Stimulated activated CD8-positive, alpha-beta memory T cell treated with anti-CD3 and anti-CD28 coated beads, Interleukin-15, amount 100 ng/mL, for 48 hours (primary cell): ENCODE results near the gene RNPS1.
A peak's percentile ranks its signal among the peaks of the same experiment; 100 is the strongest.

ENCODE experiments used
- DNase-seq, 2 donors: peaks; one replicate each; pipeline ENCODE4 v3.0.0-alpha.2; 2020; ENCODE audit warnings: low read depth in 2 of 2

RNPS1 gene

DNA sequence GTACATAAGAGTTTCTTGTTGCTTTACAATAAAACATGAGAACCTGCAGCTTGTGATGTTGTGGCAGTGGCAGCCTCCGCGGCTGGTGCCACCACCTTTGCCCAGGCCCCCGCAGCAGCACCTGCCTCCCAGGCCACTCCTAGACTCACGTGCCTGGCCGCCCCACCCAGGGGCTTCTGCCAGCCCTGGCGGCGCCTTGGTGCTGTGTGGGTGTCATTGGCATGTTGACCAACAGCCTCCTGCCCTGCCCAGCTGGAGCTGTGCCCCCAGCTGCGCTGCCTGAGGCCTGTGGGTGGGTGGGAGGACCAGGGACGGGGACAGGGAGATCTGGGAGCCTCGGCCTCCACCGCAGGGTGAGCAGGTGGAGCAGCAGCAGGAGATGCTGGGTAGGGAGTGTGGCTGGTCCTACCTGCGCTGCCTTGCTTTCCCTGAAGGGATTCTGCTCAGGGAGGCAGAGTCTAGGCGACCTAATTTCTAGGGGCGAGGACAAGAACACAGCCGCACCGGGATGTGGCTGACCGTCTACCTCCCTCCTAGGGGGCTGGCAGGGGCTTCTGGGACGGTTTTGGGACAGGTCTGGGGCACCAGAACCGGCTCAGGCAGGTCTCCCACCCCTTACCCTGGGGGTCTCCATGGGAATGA lies 32.1 kb downstream of the RNPS1 start:
- DNase-seq, result no peak

GRCh38 chr16:2235234-2235651 lies 32.7 kb downstream of the RNPS1 start:
- DNase-seq, result no peak

GRCh38 chr16:2234813-2235170 lies 33.1 kb downstream of the RNPS1 start:
- no peak for DNase-seq

GRCh38 chr16:2233872-2234812 lies 33.8 kb downstream of the RNPS1 start:
- DNase-seq, result no peak

DNA sequence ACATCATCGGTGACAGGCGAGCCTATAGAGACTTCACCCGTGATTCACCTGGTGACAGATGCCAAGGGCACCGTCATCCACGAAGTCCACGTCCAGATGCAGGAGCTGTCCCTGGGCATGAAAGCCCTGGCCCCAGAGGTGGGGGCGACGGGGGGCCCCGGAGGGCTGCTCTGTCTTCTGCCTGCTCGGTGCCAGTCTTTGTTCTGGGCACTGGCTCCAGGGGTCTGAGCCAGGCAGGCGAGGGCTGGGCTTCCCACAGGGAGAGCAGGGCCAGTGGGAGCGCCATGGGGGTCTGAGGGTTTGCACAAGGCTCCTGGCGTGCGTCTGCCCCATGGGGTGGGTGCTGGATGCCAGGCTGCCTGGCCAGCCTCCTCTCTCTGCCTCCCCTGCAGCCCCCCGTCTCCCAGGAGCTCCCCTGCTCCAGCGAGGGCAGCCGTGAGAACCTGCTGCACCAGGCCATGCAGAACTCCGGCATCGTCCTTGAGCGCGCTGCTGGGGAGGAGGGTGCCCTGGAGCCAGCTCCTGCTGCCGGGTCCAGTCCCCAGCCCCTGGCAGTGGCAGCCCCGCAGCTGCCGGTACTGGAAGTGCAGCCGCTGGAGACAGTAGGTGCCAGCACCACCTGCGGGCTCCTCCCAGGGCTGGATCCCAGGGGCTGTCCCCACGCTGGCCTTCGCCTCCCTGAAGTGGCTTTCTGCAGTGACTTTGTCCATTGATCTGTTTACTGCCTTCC lies 34.7 kb downstream of the RNPS1 start:
- DNase-seq, result no peak

DNA sequence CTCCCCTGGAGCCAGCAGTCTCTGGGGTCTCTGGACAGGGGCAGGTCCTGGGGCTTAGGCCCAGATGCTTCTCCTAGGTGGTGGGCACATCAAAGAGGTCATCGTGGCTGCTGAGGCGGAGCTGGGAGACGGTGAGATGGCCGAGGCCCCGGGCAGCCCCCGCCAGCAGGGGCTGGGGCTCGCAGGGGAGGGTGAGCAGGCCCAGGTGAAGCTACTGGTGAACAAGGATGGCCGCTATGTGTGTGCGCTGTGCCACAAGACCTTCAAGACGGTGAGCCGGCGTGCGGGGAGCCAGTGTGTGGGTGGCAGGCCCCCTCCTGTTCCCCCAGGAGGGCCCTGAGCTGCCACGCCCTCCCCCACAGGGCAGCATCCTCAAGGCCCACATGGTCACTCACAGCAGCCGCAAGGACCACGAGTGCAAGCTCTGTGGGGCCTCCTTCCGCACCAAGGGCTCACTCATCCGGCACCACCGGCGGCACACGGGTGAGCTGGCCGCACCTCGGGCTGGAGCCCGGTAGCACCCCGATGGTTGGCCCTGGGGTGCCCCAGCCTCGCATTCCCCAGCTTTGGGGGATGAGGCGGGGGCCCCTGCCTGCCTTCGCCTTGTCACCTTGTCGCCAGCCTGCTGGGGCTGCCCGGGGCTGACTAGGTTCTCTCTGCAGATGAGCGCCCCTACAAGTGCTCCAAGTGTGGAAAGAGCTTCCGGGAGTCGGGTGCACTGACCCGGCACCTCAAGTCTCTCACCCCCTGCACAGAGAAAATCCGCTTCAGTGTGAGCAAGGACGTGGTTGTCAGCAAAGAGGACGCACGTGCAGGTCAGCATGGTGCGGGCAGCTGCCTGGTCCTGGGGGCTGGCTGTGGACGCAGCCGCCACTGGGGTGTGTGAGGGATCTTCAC lies 35.6 kb downstream of the RNPS1 start:
- DNase-seq, result no peak

- no peak for DNase-seq
These were observed 36.7 kb downstream of the RNPS1 start for GRCh38 chr16:2231016-2231931.

GRCh38 chr16:2230376-2230775 lies 37.5 kb downstream of the RNPS1 start:
- no peak for DNase-seq

DNA sequence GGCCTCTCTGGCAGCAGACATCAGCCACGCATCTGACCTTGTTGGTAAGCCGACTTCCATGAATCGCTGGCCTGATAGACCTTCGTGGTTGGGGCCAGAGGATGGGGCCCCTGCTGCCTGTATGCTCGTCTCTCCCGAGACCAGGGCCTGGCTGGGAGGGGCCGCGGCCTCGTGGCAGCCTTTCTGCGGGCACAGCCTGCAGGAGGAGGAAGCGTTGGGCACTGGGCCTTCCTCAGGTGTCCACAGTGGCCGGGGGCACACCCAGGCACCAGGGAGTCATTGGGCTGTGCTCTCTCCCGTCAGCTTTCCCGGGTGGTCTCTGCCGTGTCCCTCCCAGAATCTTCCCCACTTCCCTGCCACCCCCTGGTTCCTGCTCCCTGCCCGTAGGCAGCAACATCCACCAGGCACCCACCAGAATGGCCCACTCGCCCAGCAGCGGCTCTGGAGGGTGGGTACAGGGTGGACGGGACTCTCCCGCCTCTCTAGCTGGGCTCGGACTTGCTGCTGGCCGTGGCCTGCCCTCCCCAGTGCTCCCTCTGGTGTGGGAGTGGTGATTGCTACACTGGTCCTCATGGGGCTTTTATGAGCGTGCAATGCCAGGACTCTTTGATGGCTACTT lies 38.2 kb downstream of the RNPS1 start:
- no peak for DNase-seq

DNA sequence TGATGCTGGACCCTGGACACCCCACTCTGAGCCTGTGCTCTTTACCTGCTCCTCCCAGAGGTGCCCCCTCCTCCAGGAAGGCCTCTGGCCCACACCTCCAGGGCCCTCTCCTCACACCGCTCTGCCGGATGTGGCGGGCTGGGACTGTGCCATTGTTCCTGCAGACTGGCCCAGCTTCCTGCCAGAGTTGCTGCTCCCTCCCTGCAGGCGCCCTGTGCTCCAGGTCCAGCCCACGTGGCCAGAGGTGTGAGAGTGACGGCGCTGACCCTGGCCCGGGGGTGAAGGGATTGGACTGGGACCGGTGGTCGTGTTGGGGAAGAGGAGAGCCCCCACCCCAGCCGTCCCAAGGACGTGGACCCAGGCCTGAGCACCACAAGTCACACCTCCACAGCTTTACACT lies 38.8 kb downstream of the RNPS1 start:
- DNase-seq, result no peak

DNA sequence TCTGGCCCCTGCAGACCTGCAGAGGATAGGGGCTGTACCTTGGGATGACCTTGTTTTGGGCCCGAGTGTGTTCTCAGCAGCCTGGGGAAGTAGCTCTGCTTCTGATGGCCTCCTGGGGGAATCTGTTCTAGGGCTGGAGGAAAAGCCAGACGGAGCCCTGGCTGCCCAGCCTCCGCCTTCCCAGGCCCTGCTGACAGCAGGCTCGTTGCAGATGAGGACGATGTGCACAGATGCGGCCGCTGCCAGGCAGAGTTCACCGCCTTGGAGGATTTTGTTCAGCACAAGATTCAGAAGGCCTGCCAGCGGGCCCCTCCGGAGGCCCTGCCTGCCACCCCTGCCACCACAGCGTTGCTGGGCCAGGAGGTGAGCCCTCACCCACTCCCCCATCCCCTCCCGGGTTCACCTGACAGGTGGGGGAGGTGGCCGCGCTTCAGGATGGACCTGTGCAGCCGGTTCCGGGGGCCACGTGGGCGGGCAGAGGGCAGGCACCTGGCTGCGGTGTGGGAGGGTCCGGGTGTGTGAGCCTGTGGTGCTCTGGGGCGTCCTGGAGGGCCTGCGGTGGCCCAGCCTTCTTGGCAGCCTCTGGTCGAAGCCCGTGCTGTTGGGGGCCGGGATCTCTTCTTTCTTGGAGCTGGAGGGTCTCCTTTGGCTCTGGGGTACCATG lies 39.6 kb downstream of the RNPS1 start:
- no peak for DNase-seq

DNA sequence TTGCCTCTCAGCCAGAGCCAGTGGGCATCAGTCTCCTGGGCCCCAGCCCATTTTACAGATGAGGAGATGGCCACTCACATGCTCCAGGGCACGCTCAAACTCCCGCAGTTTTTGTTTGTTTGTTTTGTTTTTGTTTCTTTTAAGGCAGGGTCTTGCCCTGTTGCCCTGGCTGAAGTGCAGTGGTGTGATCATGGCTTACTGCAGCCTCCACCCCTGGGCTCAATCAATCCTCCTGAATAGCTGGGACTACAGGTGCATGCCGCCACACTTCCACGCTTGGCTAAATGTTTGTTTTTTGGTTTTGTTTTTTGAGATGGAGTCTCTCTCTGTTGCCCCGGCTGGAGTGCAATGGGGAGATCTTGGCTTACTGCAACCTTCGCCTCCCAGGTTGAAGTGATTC lies 41.0 kb downstream of the RNPS1 start:
- DNase-seq, result no peak

DNA sequence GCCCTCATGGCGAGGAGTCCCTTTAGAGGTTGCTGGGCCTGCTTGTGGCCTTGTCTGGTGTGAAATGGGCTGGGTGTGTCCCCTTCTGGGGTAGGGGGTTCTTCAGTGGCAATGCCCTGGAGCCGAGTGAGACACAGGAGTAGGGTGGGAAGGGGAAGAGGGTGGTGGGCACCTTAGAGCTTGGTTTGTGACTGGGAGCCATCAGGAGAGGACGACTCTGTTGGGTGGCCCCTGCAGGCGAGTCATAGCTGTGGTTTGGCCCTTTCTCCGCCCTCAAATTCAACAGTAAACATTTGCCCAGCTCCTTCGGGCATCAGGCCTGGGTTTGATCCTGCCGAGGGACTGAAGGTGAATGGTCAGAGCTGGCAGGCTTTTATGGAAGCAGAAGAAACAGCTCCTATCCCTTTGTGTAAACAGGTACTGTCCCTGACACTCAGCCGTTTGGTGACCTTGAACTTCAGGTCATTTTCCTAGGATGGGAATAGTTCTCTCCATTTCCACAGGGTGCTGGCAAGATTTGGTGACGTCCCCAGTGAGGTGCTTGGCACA lies 41.6 kb downstream of the RNPS1 start:
- no peak for DNase-seq

DNA sequence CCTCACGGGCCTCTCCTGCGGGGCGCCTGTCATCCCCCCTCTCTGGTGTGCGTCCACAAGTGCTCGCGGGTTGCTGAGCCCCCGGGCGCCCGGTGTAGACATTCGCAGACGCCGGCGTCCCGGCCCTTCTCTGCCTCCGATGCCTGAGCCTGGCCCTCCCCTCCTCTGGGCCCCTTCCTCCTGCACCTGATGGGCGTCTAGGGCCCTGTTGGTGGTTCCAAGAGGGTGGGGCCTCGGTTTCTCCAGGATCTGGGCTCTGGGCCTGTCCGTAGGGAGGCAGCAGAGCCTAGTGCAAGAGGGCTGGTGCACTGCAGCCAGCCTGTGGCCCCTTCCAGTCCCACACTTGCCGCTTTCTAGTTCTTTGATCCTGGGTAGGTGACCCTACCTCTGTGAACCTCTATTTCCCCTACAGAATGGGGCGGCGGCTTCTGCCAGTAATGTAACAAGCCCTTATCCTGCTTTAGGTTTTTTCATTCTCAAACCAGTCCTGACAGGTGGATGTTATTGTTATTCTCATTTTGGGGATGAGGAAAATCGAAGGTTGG lies 43.9 kb downstream of the RNPS1 start:
- no peak for DNase-seq

DNA sequence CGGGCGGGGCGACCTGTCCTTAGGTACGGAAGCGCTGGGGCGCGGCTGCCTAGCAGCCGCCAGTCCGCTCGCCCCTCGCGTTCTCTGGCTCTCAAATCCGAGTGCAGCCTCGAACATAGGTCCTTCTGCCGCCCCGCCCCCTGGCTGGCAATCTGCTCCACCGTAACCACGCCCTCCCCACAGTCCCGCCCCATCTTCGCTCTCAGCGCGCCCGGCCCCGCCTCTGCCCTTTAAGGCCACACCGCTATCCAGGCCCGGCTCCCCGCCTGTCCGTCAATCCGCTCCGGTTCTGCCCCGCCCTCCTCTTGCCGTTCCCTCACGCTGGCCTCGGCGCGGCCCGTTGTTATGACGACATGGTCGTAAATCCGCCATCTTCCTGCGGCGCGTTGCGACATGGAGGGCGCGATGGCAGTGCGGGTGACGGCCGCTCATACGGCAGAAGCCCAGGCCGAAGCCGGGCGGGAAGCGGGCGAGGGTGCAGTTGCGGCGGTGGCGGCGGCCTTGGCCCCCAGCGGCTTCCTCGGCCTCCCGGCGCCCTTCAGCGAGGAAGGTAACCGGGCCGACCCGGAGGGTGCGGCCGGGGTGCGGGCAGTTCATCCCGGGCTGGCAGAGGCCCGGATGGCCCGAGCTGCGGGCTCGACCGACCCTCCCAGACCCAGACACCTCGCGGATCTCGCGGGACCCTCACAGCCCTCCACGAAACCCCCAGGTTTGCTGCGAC lies 44.5 kb downstream of the RNPS1 start, which contains the start of gene E4F1:
TSS of gene E4F1 (plus strand) at position 371 of the 721 bp plus-strand sequence. CDS start at position 394, 23 bp downstream.
- DNase-seq, result peak; percentile 100

DNA sequence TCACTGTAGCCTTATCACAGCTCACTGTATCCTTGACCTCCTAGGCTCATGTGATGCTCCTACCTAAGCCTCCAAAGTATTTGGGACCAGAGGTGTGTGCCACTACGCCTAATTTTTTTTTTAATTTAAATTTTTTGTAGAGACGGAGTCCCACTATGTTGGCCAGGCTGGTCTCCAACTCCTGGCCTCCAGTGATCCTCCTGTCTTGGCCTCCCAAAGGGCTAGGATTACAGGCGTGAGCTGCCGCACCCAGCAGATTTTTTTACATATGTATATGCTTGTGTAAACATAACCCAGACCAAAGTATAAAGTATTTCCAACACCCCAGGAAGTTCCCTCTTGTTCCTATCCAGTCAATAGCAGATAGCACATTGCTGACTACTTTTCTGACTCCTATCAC lies 51.6 kb downstream of the RNPS1 start:
- no peak for DNase-seq

DNA sequence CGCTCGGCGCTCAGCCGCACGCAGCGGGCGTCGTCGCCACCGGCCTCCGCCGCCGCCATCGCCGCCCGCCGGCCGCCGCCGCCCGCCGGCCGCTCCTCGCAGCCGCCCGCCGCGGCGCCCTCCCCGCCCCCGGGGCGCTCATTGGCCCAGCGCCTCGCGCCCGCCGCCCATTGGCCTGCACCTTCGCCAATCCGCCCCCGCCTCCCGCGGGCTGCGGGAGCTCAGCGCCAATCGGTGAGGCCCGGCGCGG lies 53.3 kb downstream of the RNPS1 start, which contains the start of gene PGP:
TSS of gene PGP (minus strand) at position 122 of the 250 bp plus-strand sequence. CDS start at position 59, 63 bp downstream.
- no peak for DNase-seq
